ENCODE measurements around the gene FXYD1.

The FXYD1 gene

DNA sequence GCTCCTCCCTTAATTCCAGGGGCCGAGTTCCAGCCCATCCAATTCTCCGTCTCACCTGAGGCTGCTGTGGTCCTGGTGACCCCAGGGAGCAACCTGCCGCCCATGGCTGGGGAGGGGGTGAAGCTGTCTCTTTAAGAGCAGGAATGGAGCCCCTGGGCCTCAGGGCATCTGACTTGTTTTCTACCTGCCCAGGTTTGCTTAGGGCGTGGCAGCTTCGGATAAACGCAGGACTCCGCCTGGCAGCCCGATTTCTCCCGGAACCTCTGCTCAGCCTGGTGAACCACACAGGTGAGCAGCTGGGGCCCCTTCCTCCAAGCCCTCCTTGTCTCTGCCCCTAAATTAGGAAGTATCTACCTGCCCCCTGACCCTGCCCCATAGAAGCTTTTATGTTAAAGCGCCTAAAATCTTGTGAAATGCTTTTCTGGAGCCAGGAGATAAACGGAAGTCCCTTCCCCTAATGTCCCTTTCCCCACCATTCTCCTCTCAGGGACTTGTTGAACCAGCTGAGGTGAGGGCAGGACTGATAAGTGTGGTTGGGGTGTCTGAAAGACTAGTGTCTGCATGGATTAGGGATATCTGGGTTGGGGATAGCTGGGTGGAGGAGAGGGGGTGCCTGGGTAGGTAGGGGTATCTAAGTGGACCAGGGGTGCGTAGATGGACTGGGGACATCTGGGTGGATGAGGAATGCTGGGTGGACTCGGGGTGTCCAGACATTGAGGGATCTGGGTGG is 22.4 kb upstream of the FXYD1 start:
- Histone ChIP-seq H3K4me3 (replicated peaks; ENCODE audit: insufficient read depth, low read length) (no peak overlapping the region), H3K27me3 (ENCODE audit: insufficient read depth, poor library complexity, severe bottlenecking) (no peaks in the 10 kb centered on the region), H3K27ac (replicated peaks) (no peak overlapping the region)
- no peak for TF ChIP-seq SPI1 (IDR thresholded peaks at IDR 0.05; ENCODE audit: borderline replicate concordance, low read depth)
- TF ChIP-seq, protein P1, sequence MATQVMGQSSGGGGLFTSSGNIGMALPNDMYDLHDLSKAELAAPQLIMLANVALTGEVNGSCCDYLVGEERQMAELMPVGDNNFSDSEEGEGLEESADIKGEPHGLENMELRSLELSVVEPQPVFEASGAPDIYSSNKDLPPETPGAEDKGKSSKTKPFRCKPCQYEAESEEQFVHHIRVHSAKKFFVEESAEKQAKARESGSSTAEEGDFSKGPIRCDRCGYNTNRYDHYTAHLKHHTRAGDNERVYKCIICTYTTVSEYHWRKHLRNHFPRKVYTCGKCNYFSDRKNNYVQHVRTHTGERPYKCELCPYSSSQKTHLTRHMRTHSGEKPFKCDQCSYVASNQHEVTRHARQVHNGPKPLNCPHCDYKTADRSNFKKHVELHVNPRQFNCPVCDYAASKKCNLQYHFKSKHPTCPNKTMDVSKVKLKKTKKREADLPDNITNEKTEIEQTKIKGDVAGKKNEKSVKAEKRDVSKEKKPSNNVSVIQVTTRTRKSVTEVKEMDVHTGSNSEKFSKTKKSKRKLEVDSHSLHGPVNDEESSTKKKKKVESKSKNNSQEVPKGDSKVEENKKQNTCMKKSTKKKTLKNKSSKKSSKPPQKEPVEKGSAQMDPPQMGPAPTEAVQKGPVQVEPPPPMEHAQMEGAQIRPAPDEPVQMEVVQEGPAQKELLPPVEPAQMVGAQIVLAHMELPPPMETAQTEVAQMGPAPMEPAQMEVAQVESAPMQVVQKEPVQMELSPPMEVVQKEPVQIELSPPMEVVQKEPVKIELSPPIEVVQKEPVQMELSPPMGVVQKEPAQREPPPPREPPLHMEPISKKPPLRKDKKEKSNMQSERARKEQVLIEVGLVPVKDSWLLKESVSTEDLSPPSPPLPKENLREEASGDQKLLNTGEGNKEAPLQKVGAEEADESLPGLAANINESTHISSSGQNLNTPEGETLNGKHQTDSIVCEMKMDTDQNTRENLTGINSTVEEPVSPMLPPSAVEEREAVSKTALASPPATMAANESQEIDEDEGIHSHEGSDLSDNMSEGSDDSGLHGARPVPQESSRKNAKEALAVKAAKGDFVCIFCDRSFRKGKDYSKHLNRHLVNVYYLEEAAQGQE (IDR thresholded peaks at IDR 0.05; ENCODE audit: insufficient replicate concordance, low read depth) = no peak
- no peak for TF ChIP-seq GABPA (IDR thresholded peaks at IDR 0.05; ENCODE audit: low read depth)
- TF ChIP-seq, protein P2, sequence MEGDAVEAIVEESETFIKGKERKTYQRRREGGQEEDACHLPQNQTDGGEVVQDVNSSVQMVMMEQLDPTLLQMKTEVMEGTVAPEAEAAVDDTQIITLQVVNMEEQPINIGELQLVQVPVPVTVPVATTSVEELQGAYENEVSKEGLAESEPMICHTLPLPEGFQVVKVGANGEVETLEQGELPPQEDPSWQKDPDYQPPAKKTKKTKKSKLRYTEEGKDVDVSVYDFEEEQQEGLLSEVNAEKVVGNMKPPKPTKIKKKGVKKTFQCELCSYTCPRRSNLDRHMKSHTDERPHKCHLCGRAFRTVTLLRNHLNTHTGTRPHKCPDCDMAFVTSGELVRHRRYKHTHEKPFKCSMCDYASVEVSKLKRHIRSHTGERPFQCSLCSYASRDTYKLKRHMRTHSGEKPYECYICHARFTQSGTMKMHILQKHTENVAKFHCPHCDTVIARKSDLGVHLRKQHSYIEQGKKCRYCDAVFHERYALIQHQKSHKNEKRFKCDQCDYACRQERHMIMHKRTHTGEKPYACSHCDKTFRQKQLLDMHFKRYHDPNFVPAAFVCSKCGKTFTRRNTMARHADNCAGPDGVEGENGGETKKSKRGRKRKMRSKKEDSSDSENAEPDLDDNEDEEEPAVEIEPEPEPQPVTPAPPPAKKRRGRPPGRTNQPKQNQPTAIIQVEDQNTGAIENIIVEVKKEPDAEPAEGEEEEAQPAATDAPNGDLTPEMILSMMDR (IDR thresholded peaks at IDR 0.05; ENCODE audit: insufficient read depth, low read length) = no peak
- no peak for TF ChIP-seq POLR2AphosphoS5 (IDR thresholded peaks at IDR 0.05; ENCODE audit: low read depth)
- DNase-seq (ENCODE audit: low read depth in 1 of 2, low spot score in 1 of 2) = no peak

DNA sequence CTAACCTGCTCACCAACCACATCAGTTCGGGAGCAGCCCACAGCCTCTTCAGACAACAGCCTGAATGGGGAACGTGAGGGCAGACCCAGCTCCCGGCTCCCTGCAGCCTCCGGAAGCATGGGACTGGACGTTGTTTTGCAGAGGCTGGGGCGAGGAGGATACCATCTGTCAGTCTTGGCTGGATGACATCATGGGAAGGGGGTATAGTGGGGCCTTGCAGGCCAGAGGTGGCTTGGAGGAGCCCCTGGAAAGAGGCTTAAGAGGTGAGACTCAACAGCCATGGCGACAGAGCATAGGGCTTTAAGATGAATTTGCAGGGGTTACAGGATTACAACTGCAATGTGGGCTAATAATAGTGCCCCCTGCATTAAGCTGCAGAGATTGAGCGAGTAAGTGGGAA is 21.5 kb upstream of the FXYD1 start:
- no peak for DNase-seq (ENCODE audit: low read depth in 1 of 2, low spot score in 1 of 2)
- TF ChIP-seq POLR2AphosphoS5 (IDR thresholded peaks at IDR 0.05; ENCODE audit: low read depth) = no peak
- TF ChIP-seq SPI1 (IDR thresholded peaks at IDR 0.05; ENCODE audit: borderline replicate concordance, low read depth) = no peak
- TF ChIP-seq, protein P2 (IDR thresholded peaks at IDR 0.05; ENCODE audit: insufficient read depth, low read length) = no peak
- TF ChIP-seq GABPA (IDR thresholded peaks at IDR 0.05; ENCODE audit: low read depth) = no peak
- TF ChIP-seq, protein P1 (IDR thresholded peaks at IDR 0.05; ENCODE audit: insufficient replicate concordance, low read depth) = no peak
- Histone ChIP-seq H3K27me3 (ENCODE audit: insufficient read depth, poor library complexity, severe bottlenecking) (no peaks in the 10 kb centered on the region), H3K4me3 (replicated peaks; ENCODE audit: insufficient read depth, low read length) (no peak overlapping the region), H3K27ac (replicated peaks) (no peak overlapping the region)

DNA sequence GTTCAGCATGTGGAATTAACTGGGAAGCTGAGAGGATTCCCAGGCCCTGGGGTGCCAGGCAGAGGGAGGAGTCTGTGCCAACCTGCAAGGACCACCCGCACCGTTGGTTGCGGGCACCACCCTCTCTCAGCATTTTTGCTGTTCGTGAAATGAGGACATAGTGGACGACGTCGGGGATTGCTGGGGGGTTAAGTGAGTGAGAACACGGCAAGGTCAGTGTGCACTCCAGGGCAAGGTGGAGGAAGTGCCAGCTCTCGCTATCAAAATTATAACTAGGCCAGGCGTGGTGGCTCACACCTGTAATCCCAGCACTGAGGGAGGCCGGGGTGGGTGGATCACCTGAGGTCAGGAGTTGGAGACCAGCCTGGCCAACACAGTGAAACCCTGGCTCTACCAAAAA is 20.8 kb upstream of the FXYD1 start:
- TF ChIP-seq, protein P1 (IDR thresholded peaks at IDR 0.05; ENCODE audit: insufficient replicate concordance, low read depth) = no peak
- no peak for TF ChIP-seq POLR2AphosphoS5 (IDR thresholded peaks at IDR 0.05; ENCODE audit: low read depth)
- no peak for TF ChIP-seq GABPA (IDR thresholded peaks at IDR 0.05; ENCODE audit: low read depth)
- no peak for TF ChIP-seq SPI1 (IDR thresholded peaks at IDR 0.05; ENCODE audit: borderline replicate concordance, low read depth)
- TF ChIP-seq, protein P2 (IDR thresholded peaks at IDR 0.05; ENCODE audit: insufficient read depth, low read length) = no peak
- no peak overlapping the region for H3K27ac ChIP-seq (replicated peaks)

More for the DNA sequence above, 20.8 kb upstream of the FXYD1 start:
- no peak for DNase-seq (ENCODE audit: low read depth in 1 of 2, low spot score in 1 of 2)
- H3K4me3 ChIP-seq (replicated peaks; ENCODE audit: insufficient read depth, low read length) = no peak overlapping the region
- H3K27me3 ChIP-seq (ENCODE audit: insufficient read depth, poor library complexity, severe bottlenecking) = no peaks in the 10 kb centered on the region
